HG02610 (cell line): Measurements from ENCODE around the gene RCOR3.

Source experiments
- ATAC-seq: cut with Tn5 transposase; IDR thresholded peaks from one replicate; pipeline ENCODE4 v1.9.1; 2021; ENCODE audit warnings: mild to moderate bottlenecking, moderate library complexity; ENCODE audit not compliant: unreplicated experiment

The RCOR3 gene

GRCh38 chr1:211323156-211324063 is 64.2 kb downstream of the RCOR3 start:
- peak; percentile 61 for ATAC-seq

DNA sequence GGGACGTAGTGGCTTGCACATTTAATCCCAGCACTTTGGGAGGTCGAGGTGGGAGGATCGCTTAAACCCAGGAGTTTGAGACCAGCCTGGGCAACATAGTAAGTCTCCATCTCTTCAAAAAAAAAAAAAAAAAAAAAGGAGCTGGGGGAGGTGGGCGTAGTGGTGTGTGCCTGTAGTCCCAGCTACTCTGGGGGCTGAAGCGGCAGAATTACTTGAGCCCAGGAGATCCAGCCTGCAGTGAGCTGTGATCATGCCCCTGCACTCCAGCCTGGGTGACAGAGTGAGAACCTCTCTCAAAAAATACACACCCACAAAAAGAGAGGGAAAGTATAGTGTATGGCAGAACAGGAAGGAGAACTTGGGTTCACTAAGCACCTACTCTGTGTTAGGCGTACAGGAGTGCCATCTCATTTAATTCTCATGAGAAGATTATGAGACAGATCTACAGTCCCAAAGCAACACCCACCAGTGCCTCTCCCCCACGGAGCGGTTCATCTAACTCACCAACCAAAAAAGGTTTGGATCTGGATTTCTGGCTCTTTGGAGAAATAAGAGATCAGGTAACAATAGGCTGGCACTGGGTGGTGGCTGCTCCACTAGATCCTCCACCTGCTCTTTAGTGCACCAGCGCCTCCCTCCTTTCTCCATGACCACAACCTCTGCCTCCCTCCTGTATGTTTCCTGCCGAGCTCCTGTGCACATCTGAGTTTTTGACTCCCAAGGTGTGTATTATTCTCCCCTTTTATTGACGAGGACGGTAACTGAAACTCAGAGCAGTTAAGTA is 66.0 kb downstream of the RCOR3 start:
- ATAC-seq, result no peak

- ATAC-seq, result no peak
Observed at GRCh38 chr1:211326140-211326527, 67.0 kb downstream of the RCOR3 start.

DNA sequence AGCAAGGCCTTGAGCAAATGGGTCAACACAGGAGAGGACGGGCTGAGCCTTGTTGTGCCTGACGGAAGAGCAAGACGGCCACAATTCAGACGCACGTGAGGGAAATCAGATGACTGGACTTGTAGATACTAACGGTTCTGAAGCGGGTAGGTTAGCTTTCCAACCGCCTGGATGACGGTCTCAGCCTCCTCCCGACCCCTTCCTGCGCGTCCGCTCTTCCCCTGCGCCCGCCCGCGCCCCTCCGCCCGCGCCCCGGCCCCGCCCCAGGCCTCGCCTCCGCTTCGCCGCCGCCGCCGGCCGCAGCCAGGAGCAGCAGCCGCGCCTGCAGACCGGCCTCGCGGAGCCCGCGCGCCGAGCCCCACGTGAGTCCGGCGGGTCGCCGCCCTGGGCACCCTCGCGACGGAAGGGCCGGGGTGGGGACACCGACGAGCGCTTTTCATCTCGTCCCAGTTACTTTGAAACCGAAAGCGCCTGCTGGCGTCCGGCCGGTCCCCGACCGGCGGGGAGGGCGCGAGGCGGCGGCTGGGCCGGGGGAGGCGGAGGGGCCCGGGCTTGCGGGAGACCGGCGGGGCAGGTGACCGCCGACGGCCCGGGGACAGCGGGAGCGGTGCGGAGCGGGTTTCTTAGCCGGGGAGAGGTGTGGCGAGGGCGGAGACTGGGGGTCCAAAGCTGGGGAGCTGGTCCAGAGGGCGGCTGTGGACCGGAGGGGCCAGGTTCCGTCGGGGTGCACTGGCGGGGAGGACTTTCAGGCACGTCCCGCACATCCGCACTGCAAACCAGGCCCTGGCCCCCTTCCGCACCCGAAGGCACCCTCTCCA is 67.6 kb downstream of the RCOR3 start, which contains the start of gene TRAF5:
Gene TRAF5 (plus strand): TSS at position 306 of the 818 bp plus-strand sequence. CDS start 26,407 bp downstream, outside the sequence.
- ATAC-seq, result peak; percentile 31

- ATAC-seq, result peak; percentile 27
Observed at GRCh38 chr1:211327346-211327921, 68.3 kb downstream of the RCOR3 start.

- ATAC-seq, result no peak
Observed at GRCh38 chr1:211328084-211328694, 69.0 kb downstream of the RCOR3 start.

- no peak for ATAC-seq
Observed at GRCh38 chr1:211328866-211329475, 69.8 kb downstream of the RCOR3 start.

- peak; percentile 70 for ATAC-seq
Observed at GRCh38 chr1:211329764-211330201, 70.6 kb downstream of the RCOR3 start.

- no peak for ATAC-seq
Observed at GRCh38 chr1:211330282-211330936, 71.2 kb downstream of the RCOR3 start.

DNA sequence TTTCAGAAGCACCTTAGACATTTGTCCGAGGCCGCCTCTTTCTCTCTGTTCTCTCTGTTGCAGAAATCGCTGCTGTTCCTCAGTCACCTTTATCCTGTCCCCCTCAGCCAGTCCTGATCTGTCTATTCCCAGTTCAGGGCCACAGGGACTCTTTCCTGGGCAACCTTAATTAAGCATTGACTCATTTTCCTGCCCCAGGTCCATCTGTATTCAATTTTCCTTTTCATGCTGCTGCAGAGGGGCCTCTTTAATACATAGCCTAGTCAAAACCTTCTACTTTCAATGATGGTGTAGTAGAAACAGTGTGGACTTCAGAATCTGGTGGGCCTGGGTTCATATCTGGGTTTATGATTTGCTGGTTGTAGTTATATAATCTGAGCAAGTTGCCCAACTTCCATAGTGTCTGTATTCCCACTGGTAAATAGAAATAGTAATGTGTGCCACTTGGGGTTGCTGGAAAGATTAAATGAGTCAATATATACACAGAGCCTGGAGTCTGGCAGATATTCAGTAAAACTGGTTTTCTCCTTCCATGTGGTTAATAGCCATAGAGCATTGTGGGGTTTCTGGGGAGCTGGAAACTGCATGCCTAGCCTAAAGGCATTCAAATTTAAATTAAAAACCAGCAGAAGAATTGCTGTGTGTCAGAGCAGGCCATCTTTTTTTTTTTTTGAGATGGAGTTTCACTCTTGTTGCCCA is 72.0 kb downstream of the RCOR3 start:
- no peak for ATAC-seq

GRCh38 chr1:211332036-211332616 is 73.0 kb downstream of the RCOR3 start:
- ATAC-seq, result no peak

DNA sequence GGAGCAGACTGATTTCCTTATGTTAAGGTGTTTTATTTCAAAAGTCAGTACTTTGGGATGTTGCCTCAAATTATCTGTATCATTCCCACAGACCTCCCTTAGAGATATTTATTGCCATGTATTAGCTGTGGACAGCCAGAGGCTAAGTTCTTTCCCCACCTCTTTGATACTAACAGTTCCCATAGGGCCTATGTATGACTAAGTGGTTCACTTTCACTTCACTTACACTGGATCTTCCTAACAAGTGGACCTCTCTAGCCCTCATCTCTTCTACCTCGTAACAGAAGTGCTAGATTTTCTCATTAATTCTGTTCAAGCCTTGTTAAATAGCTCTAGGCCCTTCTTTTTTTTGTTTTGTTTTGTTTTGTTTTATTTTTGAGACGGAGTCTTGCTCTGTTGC is 73.7 kb downstream of the RCOR3 start:
- ATAC-seq, result no peak

GRCh38 chr1:211333906-211334305 is 74.7 kb downstream of the RCOR3 start:
- ATAC-seq, result no peak

DNA sequence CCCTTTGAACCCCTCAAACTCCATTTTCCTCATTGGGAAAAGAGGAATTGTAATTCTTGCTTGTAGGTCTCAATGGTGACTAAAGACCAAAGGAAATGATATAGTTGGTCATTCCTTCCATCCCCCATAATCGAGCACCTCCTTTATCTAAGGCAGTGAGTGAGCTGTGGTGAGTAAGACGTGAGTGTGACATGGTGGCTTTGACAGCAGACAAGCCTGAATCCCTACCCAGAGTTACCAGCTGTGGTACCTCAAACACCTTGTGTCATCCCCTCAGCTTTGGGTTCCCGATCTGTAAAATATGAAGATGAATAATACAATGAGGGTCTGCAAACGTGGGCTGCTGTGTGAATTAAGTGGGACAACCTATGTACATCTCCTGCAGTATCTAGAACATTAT is 75.8 kb downstream of the RCOR3 start:
- no peak for ATAC-seq

GRCh38 chr1:211335522-211336157 is 76.5 kb downstream of the RCOR3 start:
- peak; percentile 75 for ATAC-seq

DNA sequence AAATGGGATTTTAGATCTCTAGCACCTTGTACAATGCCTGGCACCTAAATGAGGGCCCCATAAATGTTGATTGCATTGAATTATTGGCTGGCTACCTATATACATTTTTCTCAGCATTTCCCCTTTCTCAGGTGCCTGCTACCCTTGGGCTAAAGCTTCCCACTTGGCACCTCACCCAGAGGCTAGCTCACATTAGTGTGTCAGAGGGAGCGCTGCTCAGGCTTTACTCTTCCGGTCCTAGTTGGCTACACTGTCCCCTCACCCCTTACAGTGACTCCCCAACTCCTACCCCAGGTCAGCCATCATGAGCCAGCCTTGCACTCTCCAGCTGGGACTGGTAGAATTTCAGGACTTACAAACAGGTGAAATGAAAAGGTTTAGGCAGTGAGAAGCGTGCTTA is 77.0 kb downstream of the RCOR3 start:
- ATAC-seq, result no peak

- ATAC-seq, result no peak
Observed at GRCh38 chr1:211336775-211337174, 77.6 kb downstream of the RCOR3 start.
